Tibial nerve (tissue), 3 donors: ENCODE data around the gene PAK1.

Experiments used
- CTCF ChIP-seq, 5 experiments: fragments of 200-600 bp in 3 of 5; fragments of 450-650 bp in 2 of 5; sonication (generic) in 3 of 5; IDR thresholded peaks; one replicate each; pipeline ENCODE4 v1.5.1; 2016 to 2019; ENCODE audit warnings: antibody characterized with exemption in 5 of 5, mild to moderate bottlenecking in 3 of 5, moderate library complexity in 2 of 5
- POLR2A ChIP-seq, 2 donors: fragments of 450-650 bp; IDR thresholded peaks; one replicate each; pipeline ENCODE4 v1.6.1; 2017; ENCODE audit warnings: antibody characterized with exemption in 2 of 2, mild to moderate bottlenecking in 2 of 2, moderate library complexity in 2 of 2

- TF ChIP-seq CTCF (IDR thresholded peaks at IDR 0.05) = no peak
- TF ChIP-seq POLR2A (IDR thresholded peaks at IDR 0.05) = no peak
These were observed 165.1 kb downstream of the PAK1 start for GRCh38 chr11:77308838-77309237.
